HG03280 (cell line): ENCODE measurements around the gene BTLA.
"Not testable (repeated sequence)": the region's sequence is repeated elsewhere in the genome, so short reads cannot be mapped to it uniquely, and the experiment has no call there.

ENCODE experiments used
- ATAC-seq: cut with Tn5 transposase; IDR thresholded peaks from one replicate; pipeline ENCODE4 v1.9.1; 2021; ENCODE audit warnings: mild to moderate bottlenecking, moderate library complexity; ENCODE audit not compliant: unreplicated experiment

BTLA gene

GRCh38 chr3:112492124-112492523 lies 7.1 kb downstream of the BTLA start:
- no peak for ATAC-seq

- ATAC-seq = no peak
Measured at GRCh38 chr3:112491373-112491772, 7.9 kb downstream of the BTLA start.

- ATAC-seq = peak; percentile 46
Measured at GRCh38 chr3:112489674-112490479, 9.4 kb downstream of the BTLA start.

GRCh38 chr3:112486811-112487505 lies 12.3 kb downstream of the BTLA start:
- no peak for ATAC-seq

- ATAC-seq = no peak
Measured at GRCh38 chr3:112484352-112484751, 14.9 kb downstream of the BTLA start.

- ATAC-seq = peak; percentile 55
Measured at GRCh38 chr3:112482675-112483074, 16.6 kb downstream of the BTLA start.

- ATAC-seq = no peak
Measured at GRCh38 chr3:112481302-112481721, 18.0 kb downstream of the BTLA start.

GRCh38 chr3:112477891-112478290 lies 21.4 kb downstream of the BTLA start:
- no peak for ATAC-seq

GRCh38 chr3:112476346-112476745 lies 22.9 kb downstream of the BTLA start:
- no peak for ATAC-seq

- ATAC-seq = no peak
Measured at GRCh38 chr3:112474796-112475195, 24.5 kb downstream of the BTLA start.

GRCh38 chr3:112472691-112473090 lies 26.6 kb downstream of the BTLA start:
- no peak for ATAC-seq

- no peak for ATAC-seq
Measured at GRCh38 chr3:112471596-112472325, 27.5 kb downstream of the BTLA start.

- no peak for ATAC-seq
Measured at GRCh38 chr3:112470788-112471187, 28.5 kb downstream of the BTLA start.

GRCh38 chr3:112469671-112470070 lies 29.6 kb downstream of the BTLA start:
- ATAC-seq = no peak

GRCh38 chr3:112467539-112467938 lies 31.7 kb downstream of the BTLA start:
- ATAC-seq = no peak

GRCh38 chr3:112466020-112466419 lies 33.3 kb downstream of the BTLA start:
- no peak for ATAC-seq

GRCh38 chr3:112464264-112464663 lies 35.0 kb downstream of the BTLA start:
- no peak for ATAC-seq

GRCh38 chr3:112463250-112463649 lies 36.0 kb downstream of the BTLA start:
- no peak for ATAC-seq

GRCh38 chr3:112461787-112462186 lies 37.5 kb downstream of the BTLA start:
- not testable (repeated sequence) for ATAC-seq

GRCh38 chr3:112460519-112461195 lies 38.6 kb downstream of the BTLA start:
- ATAC-seq = peak; percentile 41

GRCh38 chr3:112459750-112460149 lies 39.5 kb downstream of the BTLA start:
- ATAC-seq = no peak
